Common myeloid progenitor, CD34-positive (primary cell): ENCODE data around the gene TAF10.

ENCODE experiments used
- CTCF ChIA-PET: fragments of 350-600 bp; sonication (Branson Sonifier 250); formaldehyde crosslinking; loops from one replicate; lab custom pipeline; 2021; ENCODE audit warnings: antibody characterized with exemption; lab: Charles Lee
- POLR2A ChIA-PET: fragments of 350-600 bp; sonication (Branson Sonifier 250); formaldehyde crosslinking; loops from one replicate; lab custom pipeline; 2021; ENCODE audit warnings: antibody characterized with exemption; lab: Charles Lee
- DNase-seq, 3 donors: peaks; one replicate each; pipeline versions ENCODE4 v3.0.0 to v3.0.0-alpha.2; 2013
- H3K27ac ChIP-seq, 2 experiments: 1 replicate in 1 of 2; 2 replicates in 1 of 2; pipeline ENCODE4 v1.7.0; 2013; ENCODE audit warnings: inconsistent platforms in 2 of 2, low read length in 2 of 2, mild to moderate bottlenecking in 2 of 2, low read depth in 1 of 2, moderate library complexity in 1 of 2; ENCODE audit not compliant: severe bottlenecking in 2 of 2, insufficient read depth in 1 of 2, poor library complexity in 1 of 2
- H3K27me3 ChIP-seq, 5 experiments: replicated peaks in 2 of 5; 1 replicate in 3 of 5; 2 replicates in 2 of 5; pipeline versions ENCODE4 v1.6.1 to v1.7.0; 2013; ENCODE audit warnings: low read length in 4 of 5, mild to moderate bottlenecking in 2 of 5, moderate library complexity in 2 of 5, inconsistent platforms in 1 of 5; ENCODE audit not compliant: insufficient read depth in 5 of 5, control insufficient read depth in 4 of 5
- H3K36me3 ChIP-seq, 4 experiments: 1 replicate in 2 of 4; 2 replicates in 2 of 4; pipeline versions ENCODE4 v1.6.1 to v1.7.0; 2013; ENCODE audit warnings: low read length in 3 of 4, control low read depth in 1 of 4, mild to moderate bottlenecking in 1 of 4; ENCODE audit not compliant: control insufficient read depth in 4 of 4, insufficient read depth in 4 of 4
- H3K4me1 ChIP-seq, 4 experiments: 1 replicate in 3 of 4; 2 replicates in 1 of 4; pipeline versions ENCODE4 v1.6.1 to v1.7.1; 2013; ENCODE audit warnings: low read length in 3 of 4, mild to moderate bottlenecking in 3 of 4, control low read depth in 1 of 4, inconsistent platforms in 1 of 4, moderate library complexity in 1 of 4; ENCODE audit not compliant: control insufficient read depth in 4 of 4, insufficient read depth in 4 of 4; ENCODE audit errors: control extremely low read depth in 1 of 4
- H3K4me3 ChIP-seq, 7 experiments: 1 replicate in 4 of 7; 2 replicates in 3 of 7; pipeline versions ENCODE4 v1.5.1 to v1.7.0; 2013; ENCODE audit warnings: mild to moderate bottlenecking in 7 of 7, low read length in 6 of 7, moderate library complexity in 6 of 7, inconsistent platforms in 2 of 7, low read depth in 2 of 7, control low read depth in 1 of 7; ENCODE audit not compliant: insufficient read depth in 4 of 7, control insufficient read depth in 1 of 7; ENCODE audit errors: extremely low read depth in 1 of 7
- H3K9me3 ChIP-seq, 5 experiments: 1 replicate in 4 of 5; 2 replicates in 1 of 5; pipeline versions ENCODE4 v1.6.1 to v1.7.1; 2013; ENCODE audit warnings: low read length in 4 of 5, mild to moderate bottlenecking in 2 of 5, inconsistent platforms in 1 of 5, low read depth in 1 of 5, moderate library complexity in 1 of 5; ENCODE audit not compliant: control insufficient read depth in 4 of 5, insufficient read depth in 2 of 5; ENCODE audit errors: control extremely low read depth in 1 of 5
- WGBS: methylation state at CpG from one replicate; pipeline ENCODE4 v1.1.5; 2013; ENCODE audit not compliant: insufficient coverage; 5-methylcytosine and 5-hydroxymethylcytosine counted together

TAF10 gene

GRCh38 chr11:6646071-6646470 lies 34.1 kb upstream of the TAF10 start:
- Histone ChIP-seq H3K4me3 (no peak overlapping the region), H3K27me3 (no peaks in the 10 kb centered on the region), H3K36me3 (peaks cover 0 to under 1% (median 0%) of the 10 kb centered on the region in 4 experiments), H3K27ac (no peak overlapping the region), H3K9me3 (no peaks in the 10 kb centered on the region), H3K4me1 (peaks cover 2 to 33% (median 20%) of the 10 kb centered on the region in 4 experiments)
- CTCF ChIA-PET: interaction anchor here (1.4 kb wide), 2 partner anchors 27 to 34 kb away, joined by 5 to 8 read pairs; partner anchors contain the start of genes TAF10 and TPP1
- no peak for DNase-seq
- 89% methylated on average over 11 of the region's 12 CpGs for WGBS
- POLR2A ChIA-PET: no interaction called here

GRCh38 chr11:6642957-6643356 lies 30.9 kb upstream of the TAF10 start:
- H3K36me3 ChIP-seq: peaks cover 0 to 8% (median 0%) of the 10 kb centered on the region in 4 experiments

DNA sequence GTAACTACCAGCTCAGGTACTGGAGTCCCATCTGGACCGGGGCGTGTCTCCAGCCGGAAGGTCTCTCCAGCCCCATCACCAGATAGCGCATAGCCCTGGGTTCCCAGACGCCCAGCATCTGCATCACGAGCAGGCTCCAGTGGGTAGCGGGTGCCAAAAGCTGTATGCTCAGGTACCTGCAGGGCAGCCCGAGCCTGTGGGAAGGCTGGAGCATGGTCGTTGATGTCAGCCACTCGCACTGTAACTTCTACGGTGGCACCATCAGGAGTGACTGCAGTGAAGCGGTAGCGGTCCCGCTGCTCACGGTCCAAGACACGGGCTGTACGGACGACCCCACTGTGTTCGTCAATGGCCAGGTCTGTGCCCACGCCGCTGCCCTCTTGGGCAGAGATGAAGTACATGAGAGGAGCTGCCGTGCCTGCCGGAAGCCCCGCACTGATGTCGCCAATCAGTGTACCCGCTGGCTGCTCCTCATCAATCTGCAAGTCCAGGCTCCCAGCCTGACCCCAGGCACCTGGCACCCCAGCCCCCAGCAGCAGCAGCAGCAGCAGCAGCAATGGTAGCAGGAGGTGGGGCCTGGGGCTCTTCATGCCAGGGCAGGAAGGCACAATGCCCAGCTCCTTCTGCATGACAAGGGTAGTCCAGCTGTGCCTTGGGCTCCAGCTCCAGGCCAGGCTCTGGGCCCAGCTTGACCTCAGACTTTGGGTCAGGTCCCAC lies 29.1 kb upstream of the TAF10 start:
- WGBS: 98% methylated on average over 26 of the region's 26 CpGs
- Histone ChIP-seq H3K27ac (no peak overlapping the region), H3K36me3 (peaks cover 0 to 8% (median 0%) of the 10 kb centered on the region in 4 experiments), H3K27me3 (no peaks in the 10 kb centered on the region), H3K9me3 (no peaks in the 10 kb centered on the region), H3K4me1 (peaks cover 2 to 23% (median 8%) of the 10 kb centered on the region in 4 experiments), H3K4me3 (no peak overlapping the region)
- POLR2A ChIA-PET: no interaction called here
- DNase-seq: no peak
- CTCF ChIA-PET: interaction anchor here (0.6 to 1.8 kb wide), 6 partner anchors 11 to 338 kb away, joined by 3 to 5 read pairs (median 4); partner anchors contain the start of gene MRPL17

More at GRCh38 chr11:6642957-6643356, 30.9 kb upstream of the TAF10 start:
- Histone ChIP-seq H3K4me1 (peaks cover 2 to 36% (median 24%) of the 10 kb centered on the region in 4 experiments), H3K27ac (no peak overlapping the region), H3K4me3 (no peak overlapping the region), H3K27me3 (no peaks in the 10 kb centered on the region), H3K9me3 (no peaks in the 10 kb centered on the region)
- CTCF ChIA-PET: interaction anchor here (1.0 to 1.8 kb wide), 3 partner anchors 17 to 25 kb away, joined by 3 to 5 read pairs (median 3); no protein-coding TSS in a partner anchor
- DNase-seq: no peak
- POLR2A ChIA-PET: no interaction called here
- 92% methylated on average over 6 of the region's 7 CpGs for WGBS

DNA sequence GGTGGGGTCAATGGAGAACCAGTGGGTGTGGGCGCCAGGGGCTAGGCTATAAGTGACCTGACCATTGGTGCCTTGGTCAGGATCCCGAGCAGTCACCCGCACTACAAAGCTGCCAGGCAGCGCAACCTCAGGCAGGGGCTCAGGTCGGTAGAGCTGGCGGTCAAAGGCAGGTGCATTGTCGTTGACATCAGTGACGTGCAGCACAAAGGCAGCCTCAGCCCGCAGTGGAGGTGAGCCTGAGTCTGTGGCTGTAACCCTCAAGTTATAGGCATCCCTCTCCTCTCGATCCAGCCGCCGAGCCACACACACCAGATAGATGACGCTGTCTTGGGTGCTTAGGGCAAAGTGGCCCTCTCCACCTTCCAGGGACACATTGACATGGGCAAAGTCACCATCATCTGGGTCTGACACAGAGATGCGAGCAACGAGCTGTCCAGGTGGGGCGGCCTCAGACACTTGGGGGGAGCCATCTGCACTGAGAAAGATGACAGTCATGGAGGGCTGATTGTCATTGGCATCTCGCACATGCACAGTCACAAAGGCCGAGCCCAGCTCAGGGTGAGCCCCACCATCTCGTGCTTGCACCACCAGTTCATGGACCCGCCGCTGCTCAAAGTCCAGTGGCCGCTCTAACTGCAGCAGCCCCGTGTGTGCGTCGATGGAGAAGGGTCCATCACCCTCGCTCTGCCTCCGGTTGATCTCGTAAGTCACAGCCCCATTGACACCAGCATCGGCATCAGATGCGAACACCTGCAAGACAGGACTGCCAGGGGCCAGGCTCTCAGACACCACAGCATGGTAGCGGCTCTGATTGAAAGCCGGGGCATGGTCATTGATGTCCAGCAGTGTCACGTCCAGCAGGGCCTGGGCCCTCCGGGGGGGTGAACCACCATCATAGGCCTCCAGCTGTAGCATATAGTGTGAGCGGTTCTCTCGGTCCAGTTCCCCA lies 28.3 kb upstream of the TAF10 start:
- WGBS: 98% methylated on average over 36 of the region's 36 CpGs
- Histone ChIP-seq H3K4me1 (peaks cover 7 to 25% (median 15%) of the 10 kb centered on the region in 4 experiments), H3K36me3 (peaks cover 0 to 8% (median 0%) of the 10 kb centered on the region in 4 experiments), H3K9me3 (no peaks in the 10 kb centered on the region), H3K27me3 (no peaks in the 10 kb centered on the region), H3K4me3 (no peak overlapping the region), H3K27ac (no peak overlapping the region)
- ChIA-PET CTCF (interaction anchor here (0.7 to 2.3 kb wide), 6 partner anchors 10 to 43 kb away, joined by 3 to 8 read pairs (median 4); partner anchors contain the start of gene MRPL17), POLR2A (no interaction called here)
- DNase-seq: no peak

- no peak overlapping the region for H3K27ac ChIP-seq
- peaks cover 0 to 8% (median 0%) of the 10 kb centered on the region in 4 experiments for H3K36me3 ChIP-seq
- peaks cover 12 to 33% (median 20%) of the 10 kb centered on the region in 4 experiments for H3K4me1 ChIP-seq
- ChIA-PET POLR2A (no interaction called here), CTCF (interaction anchor here (0.9 to 2.3 kb wide), 5 partner anchors 8 to 29 kb away, joined by 3 to 8 read pairs (median 5); partner anchors contain the start of gene TPP1)
- H3K4me3 ChIP-seq: no peak overlapping the region
- no peaks in the 10 kb centered on the region for H3K27me3 ChIP-seq
- no peaks in the 10 kb centered on the region for H3K9me3 ChIP-seq
- DNase-seq: no peak
- 96% methylated on average over 4 of the region's 4 CpGs for whole genome bisulfite sequencing
Observed at GRCh38 chr11:6638429-6638828, 26.4 kb upstream of the TAF10 start.

DNA sequence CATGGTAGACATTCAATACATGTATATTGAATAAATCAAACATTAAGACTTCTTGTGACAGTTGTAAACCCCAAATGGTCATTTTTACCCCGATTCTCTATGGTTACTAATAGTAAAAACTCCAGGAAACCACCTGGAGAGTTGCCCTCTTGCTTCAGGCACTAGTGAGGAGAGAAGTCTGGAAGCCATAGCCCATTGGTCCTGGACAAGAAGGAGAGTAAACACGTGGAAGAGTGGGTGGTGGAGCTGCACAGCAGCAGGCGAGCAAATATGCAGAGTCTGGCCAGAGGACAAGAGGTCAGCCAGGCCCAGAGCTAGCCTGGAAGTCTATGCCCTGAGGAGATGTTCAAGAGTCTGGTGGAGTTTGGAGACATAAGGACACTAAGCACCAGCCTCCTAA lies 25.9 kb upstream of the TAF10 start:
- POLR2A ChIA-PET: no interaction called here
- 94% methylated on average over 3 of the region's 3 CpGs for WGBS
- Histone ChIP-seq H3K4me3 (no peak overlapping the region), H3K4me1 (peaks cover 12 to 29% (median 20%) of the 10 kb centered on the region in 4 experiments), H3K9me3 (no peaks in the 10 kb centered on the region), H3K27ac (no peak overlapping the region), H3K36me3 (peaks cover 0 to 11% (median 1%) of the 10 kb centered on the region in 4 experiments), H3K27me3 (no peaks in the 10 kb centered on the region)
- CTCF ChIA-PET: interaction anchor here (0.8 to 2.3 kb wide), 3 partner anchors 15 to 45 kb away, joined by 3 to 8 read pairs (median 5); partner anchors contain the start of genes MRPL17 and TPP1
- DNase-seq: no peak
